SU-DHL-6 (cell line): ENCODE results near the gene MSTO1.
"Not testable (repeated sequence)": the region's sequence is repeated elsewhere in the genome, so short reads cannot be mapped to it uniquely, and the experiment has no call there.

ENCODE experiments used
- H2AFZ ChIP-seq: fragments of 200-600 bp; sonication (generic); 2 replicates; pipeline ENCODE4 v1.6.1; 2014; ENCODE audit warnings: low read depth, mild to moderate bottlenecking, moderate library complexity, mixed read lengths, antibody characterized with exemption, low read length; ENCODE audit not compliant: severe bottlenecking
- H3F3A ChIP-seq: fragments of 200-600 bp; shearing (Covaris generic); 2 replicates; pipeline ENCODE4 v1.6.0; 2016; ENCODE audit warnings: antibody characterized with exemption, mild to moderate bottlenecking; ENCODE audit not compliant: insufficient read depth
- H3K27ac ChIP-seq: fragments of 200-600 bp; sonication (generic); 2 replicates; pipeline ENCODE4 v1.5.1; 2016; ENCODE audit warnings: low read depth, mild to moderate bottlenecking, low read length, moderate library complexity, mixed read lengths
- H3K27me3 ChIP-seq: fragments of 200-600 bp; sonication (generic), shearing (Covaris generic); 2 replicates; pipeline ENCODE4 v1.6.0; 2014; ENCODE audit warnings: mild to moderate bottlenecking, low read length
- H3K36me3 ChIP-seq: fragments of 200-600 bp; sonication (generic); 2 replicates; pipeline ENCODE4 v1.6.1; 2014; ENCODE audit warnings: mild to moderate bottlenecking, low read length, mixed read lengths
- H3K4me2 ChIP-seq: fragments of 300-600, 200-600 bp; shearing (Covaris generic), sonication (generic); 2 replicates; pipeline ENCODE4 v1.6.0; 2014; ENCODE audit warnings: low read length, low read depth, mild to moderate bottlenecking; ENCODE audit not compliant: poor library complexity, severe bottlenecking
- H3K4me3 ChIP-seq: fragments of 200-600 bp; sonication (generic); 2 replicates; pipeline ENCODE4 v1.5.1; 2014; ENCODE audit warnings: antibody characterized with exemption, low read length, mild to moderate bottlenecking, mixed read lengths; ENCODE audit not compliant: insufficient read depth, poor library complexity, severe bottlenecking
- H3K79me2 ChIP-seq: fragments of 200-600 bp; sonication (generic); 2 replicates; pipeline ENCODE4 v1.6.1; 2014; ENCODE audit warnings: mild to moderate bottlenecking, low read length, moderate library complexity; ENCODE audit not compliant: insufficient read depth
- H3K9ac ChIP-seq: fragments of 200-600 bp; sonication (generic); 2 replicates; pipeline ENCODE4 v1.7.0; 2014; ENCODE audit warnings: mild to moderate bottlenecking, low read length
- H3K9me2 ChIP-seq: fragments of 200-600 bp; sonication (generic); replicated peaks from 2 replicates; pipeline ENCODE4 v1.6.1; 2014; ENCODE audit warnings: low read length; ENCODE audit not compliant: insufficient read depth
- H3K9me3 ChIP-seq: fragments of 200-600 bp; sonication (generic); 2 replicates; pipeline ENCODE4 v1.6.1; 2014; ENCODE audit warnings: low read length, mixed read lengths; ENCODE audit not compliant: insufficient read depth
- H4K20me1 ChIP-seq: fragments of 200-600 bp; sonication (generic); 2 replicates; pipeline ENCODE4 v1.6.1; 2014; ENCODE audit warnings: low read depth, mild to moderate bottlenecking, antibody characterized with exemption, low read length, moderate library complexity, mixed read lengths
- CTCF ChIP-seq: fragments of 200-600 bp; sonication (generic); IDR thresholded peaks from one replicate; pipeline ENCODE4 v1.5.1; 2017; ENCODE audit warnings: antibody characterized with exemption, mild to moderate bottlenecking, low read length, moderate library complexity; ENCODE audit not compliant: insufficient read depth, poor library complexity, severe bottlenecking
- EZH2phosphoT487 ChIP-seq: fragments of 200-600 bp; sonication (generic), shearing (Covaris generic); conservative IDR thresholded peaks from 2 replicates; pipeline ENCODE4 v1.6.1; 2018; ENCODE audit warnings: mild to moderate bottlenecking, antibody characterized with exemption, low read length, moderate library complexity, mixed read lengths

Gene MSTO1

GRCh38 chr1:155652951-155653350, 42.9 kb downstream of the MSTO1 start:
- no peak overlapping the region for H2AFZ ChIP-seq
- no peaks in the 10 kb centered on the region for H3K9me3 ChIP-seq
- no peaks in the 10 kb centered on the region; the same call in 1 of the 2 replicates for H3F3A ChIP-seq
- no peaks in the 10 kb centered on the region for H3K9me2 ChIP-seq
- H3K4me3 ChIP-seq: no peak overlapping the region
- TF ChIP-seq CTCF: no peak
- TF ChIP-seq EZH2phosphoT487: no peak
- no peaks in the 10 kb centered on the region for H3K79me2 ChIP-seq
- no peaks in the 10 kb centered on the region for H3K36me3 ChIP-seq
- H4K20me1 ChIP-seq: no peaks in the 10 kb centered on the region
- no peak overlapping the region for H3K27ac ChIP-seq
- no peaks in the 10 kb centered on the region for H3K27me3 ChIP-seq
- no peak overlapping the region for H3K9ac ChIP-seq
- no peak overlapping the region for H3K4me2 ChIP-seq

GRCh38 chr1:155657463-155657862, 47.4 kb downstream of the MSTO1 start:
- H4K20me1 ChIP-seq: no peaks in the 10 kb centered on the region
- no peaks in the 10 kb centered on the region for H3K79me2 ChIP-seq
- no peaks in the 10 kb centered on the region for H3K9me3 ChIP-seq
- H3K4me2 ChIP-seq: no peak overlapping the region
- no peak overlapping the region for H3K9ac ChIP-seq
- no peaks in the 10 kb centered on the region for H3K9me2 ChIP-seq
- H3K4me3 ChIP-seq: no peak overlapping the region
- H2AFZ ChIP-seq: no peak overlapping the region
- TF ChIP-seq EZH2phosphoT487 (no peak), CTCF (no peak)
- H3F3A ChIP-seq: no peaks in the 10 kb centered on the region; the same call in 1 of the 2 replicates
- peaks cover 10% of the 10 kb centered on the region; the same call in 1 of the 2 replicates for H3K36me3 ChIP-seq
- no peak overlapping the region for H3K27ac ChIP-seq
- H3K27me3 ChIP-seq: no peaks in the 10 kb centered on the region

- not testable (repeated sequence) for H3K9me3 ChIP-seq, H3F3A ChIP-seq, H3K79me2 ChIP-seq, H3K9me2 ChIP-seq, H2AFZ ChIP-seq, H3K4me3 ChIP-seq, H3K27ac ChIP-seq, H4K20me1 ChIP-seq, H3K27me3 ChIP-seq, H3K4me2 ChIP-seq, H3K9ac ChIP-seq
- H3K36me3 ChIP-seq: peaks cover 19% of the 10 kb centered on the region; the same call in 1 of the 2 replicates
Measured at GRCh38 chr1:155661239-155661638, 51.2 kb downstream of the MSTO1 start.
